ENCODE data around the gene TDP2.
"Not testable (repeated sequence)": the region's sequence is repeated elsewhere in the genome, so short reads cannot be mapped to it uniquely, and the experiment has no call there.

The TDP2 gene

GRCh38 chr6:24680582-24680981 lies 13.9 kb upstream of the TDP2 start:
- no peak for DNase-seq

GRCh38 chr6:24678792-24679352 lies 12.2 kb upstream of the TDP2 start:
- DNase-seq: not testable (repeated sequence)

DNA sequence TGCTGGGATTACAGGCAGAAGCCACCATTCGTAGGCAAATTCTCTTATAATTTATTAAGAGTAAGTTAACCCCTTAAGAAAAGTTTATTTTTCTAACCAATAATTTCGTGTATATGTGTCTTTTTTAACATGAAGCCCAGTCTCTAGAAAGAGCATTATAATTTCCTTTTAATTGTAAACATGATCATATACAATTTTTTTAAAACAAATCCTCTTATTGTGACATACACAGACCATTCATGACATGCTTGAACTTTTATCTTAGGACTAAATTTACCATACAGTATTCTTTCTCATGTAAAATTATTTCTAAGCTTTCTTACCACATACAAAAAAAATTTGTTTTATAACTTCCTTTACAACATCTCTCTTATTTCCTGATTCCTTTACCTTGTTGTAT lies 6.9 kb upstream of the TDP2 start:
- DNase-seq: no peak

DNA sequence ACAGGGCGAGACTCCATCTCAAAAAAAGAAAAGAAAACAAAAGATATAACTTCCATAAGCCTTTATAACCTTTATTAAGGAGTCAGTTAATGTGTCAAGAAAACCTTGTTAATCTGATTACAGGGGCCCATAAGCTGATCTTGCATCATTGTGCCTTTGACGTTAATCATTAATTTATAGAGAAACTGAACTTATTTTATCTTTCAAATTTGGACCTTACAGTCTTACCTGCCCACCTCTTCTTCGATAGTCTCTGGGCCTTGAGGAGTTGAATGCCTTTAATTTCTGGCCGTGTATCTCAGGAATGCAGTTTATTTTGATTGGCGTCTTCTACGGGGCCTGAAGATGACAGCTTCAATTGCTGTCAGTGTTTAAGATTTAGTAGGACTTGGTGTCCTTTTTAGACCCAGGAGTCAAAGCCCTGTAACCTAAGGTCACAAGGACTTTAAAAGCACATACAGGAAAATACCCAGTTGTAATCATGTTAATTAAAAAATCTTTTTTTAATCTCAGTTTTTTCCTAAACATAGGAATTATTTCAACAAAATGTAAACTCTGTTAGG lies 6.0 kb upstream of the TDP2 start:
- no peak for DNase-seq

DNA sequence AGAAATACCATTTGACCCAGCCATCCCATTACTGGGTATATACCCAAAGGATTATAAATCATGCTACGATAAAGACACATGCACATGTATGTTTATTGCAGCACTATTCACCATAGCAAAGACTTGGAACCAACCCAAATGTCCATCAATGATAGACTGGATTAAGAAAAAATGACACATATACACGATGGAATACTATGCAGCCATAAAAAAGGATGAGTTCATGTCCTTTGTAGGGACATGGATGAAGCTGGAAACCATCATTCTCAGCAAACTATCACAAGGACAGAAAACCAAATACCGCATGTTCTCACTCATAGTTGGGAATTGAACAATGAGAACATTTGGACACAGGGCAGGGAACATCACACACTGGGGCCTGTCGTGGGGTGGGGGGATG lies 4.4 kb upstream of the TDP2 start:
- not testable (repeated sequence) for DNase-seq

- DNase-seq: not testable (repeated sequence)
Measured at GRCh38 chr6:24670492-24670891, 3.8 kb upstream of the TDP2 start.

GRCh38 chr6:24668997-24669361 lies 2.3 kb upstream of the TDP2 start:
- no peak for DNase-seq

DNA sequence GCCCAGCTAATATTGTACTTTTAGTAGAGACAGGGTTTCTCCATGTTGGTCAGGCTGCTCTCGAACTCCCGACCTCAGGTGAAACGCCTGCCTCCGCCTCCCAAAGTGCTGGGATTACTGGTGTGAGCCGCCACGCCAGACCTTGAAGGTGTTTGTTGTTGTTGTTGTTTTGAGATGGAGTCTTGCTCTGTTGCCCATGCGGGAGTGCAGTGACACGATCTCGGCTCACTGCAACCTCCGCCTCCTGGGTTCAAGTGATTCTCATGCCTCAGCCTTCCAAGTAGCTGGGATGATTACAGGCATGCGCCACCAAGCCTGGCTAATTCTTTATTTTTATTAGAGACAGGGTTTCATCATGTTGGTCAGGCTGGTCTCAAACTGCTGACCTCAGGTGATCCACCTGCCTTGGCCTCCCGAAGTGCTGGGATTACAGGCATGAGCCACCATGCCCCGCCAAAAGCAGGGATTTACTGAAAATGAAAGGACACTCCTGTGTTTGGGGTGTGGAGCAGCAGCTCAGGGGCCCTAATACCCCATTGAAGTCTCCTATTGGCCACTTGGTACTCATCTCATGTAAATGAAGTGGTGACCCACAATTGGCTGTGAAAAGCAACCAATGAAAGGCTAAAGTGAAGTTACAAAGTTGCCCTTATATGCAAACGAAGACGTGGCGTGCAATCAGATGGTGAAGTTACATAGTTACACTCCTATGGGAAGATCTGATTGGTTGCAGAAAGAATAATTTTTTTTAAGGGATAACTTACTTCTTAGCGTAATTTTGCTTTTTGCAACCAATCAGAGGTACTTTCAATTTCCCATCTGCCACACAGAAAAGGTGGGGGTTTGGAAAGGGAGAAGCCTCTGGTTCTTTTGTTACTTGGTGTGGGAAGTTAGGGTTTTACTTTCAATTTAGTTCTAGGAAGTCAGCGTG lies 1.6 kb upstream of the TDP2 start:
- not testable (repeated sequence) for DNase-seq

DNA sequence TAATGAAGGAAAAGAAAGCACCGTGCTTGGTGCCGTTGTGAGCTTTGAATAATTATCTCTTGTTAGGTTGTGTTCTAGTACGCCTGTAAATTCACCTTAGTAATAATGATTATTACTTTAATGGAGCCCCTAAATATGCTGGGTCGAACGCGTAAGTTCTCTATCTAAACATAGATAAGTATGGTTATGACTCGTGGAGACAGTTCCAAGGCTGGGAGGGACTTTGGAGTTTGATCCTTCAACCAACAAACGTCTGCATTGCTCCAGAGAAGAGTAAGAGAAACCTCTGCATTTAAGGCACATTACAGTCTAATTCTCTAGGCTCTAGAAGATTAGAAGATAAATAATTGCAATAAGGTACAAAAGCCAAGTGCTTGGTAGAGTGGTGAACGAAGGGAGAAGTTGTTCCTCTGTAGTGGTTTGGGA lies 692 bp upstream of the TDP2 start:
- no peak for DNase-seq

GRCh38 chr6:24666097-24666640 lies 530 bp downstream of the TDP2 start:
- DNase-seq: no peak

- no peak for DNase-seq
Measured at GRCh38 chr6:24664046-24664987, 2.4 kb downstream of the TDP2 start.

DNA sequence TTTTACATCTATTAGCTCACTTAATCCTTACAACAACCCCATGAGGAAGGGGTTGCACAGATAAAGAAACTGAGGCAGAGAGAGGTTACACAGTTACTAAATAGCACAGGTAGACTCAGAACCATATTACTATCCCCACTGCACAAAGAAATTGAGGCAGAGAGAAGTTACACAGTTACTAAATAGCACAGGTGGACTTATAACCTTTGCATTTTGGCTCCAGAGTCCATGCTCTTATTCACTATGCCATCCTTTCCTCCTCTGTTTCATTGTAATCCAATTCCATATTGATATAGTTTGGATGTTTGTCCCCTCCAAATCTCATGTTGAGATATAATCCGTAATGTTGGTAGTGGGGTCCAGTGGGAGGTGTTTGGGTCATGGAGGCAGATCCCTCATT lies 3.5 kb downstream of the TDP2 start:
- DNase-seq: no peak

DNA sequence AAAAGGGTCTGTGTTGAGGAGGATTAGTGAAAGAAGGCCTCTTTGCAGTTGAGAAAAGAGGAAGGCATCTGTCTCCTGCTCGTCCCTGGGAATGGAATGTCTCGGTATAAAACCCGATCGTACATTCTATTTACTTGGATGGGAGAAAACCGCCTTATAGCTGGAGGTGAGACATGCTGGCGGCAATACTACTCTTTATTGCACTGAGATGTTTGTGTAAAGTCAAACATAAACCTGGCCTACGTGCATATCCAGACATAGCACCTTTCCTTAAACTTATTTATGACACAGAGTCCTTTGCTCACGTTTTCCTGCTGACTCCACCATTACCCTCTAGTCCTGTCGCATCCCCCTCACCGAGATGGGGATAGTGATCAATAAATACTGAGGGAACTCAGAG lies 4.5 kb downstream of the TDP2 start:
- DNase-seq: no peak

GRCh38 chr6:24661759-24662158 lies 4.9 kb downstream of the TDP2 start:
- not testable (repeated sequence) for DNase-seq

DNA sequence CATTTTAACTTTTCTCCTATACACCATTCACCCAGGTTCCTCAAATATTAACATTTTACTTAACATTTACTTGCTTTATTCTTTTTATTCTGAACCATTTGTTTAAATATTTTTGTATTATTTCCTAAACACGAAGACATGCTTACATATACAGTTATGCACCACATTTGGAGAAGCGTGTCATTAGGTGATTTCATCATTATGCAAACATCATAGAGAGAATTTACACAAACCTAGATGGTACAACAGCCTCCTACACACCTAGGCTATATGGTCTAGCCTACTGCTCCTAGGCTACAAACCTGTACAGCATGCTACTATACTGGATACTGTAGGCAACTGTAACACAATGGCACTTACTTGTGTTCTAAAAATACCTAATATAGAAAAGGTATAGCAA lies 6.6 kb downstream of the TDP2 start:
- no peak for DNase-seq

DNA sequence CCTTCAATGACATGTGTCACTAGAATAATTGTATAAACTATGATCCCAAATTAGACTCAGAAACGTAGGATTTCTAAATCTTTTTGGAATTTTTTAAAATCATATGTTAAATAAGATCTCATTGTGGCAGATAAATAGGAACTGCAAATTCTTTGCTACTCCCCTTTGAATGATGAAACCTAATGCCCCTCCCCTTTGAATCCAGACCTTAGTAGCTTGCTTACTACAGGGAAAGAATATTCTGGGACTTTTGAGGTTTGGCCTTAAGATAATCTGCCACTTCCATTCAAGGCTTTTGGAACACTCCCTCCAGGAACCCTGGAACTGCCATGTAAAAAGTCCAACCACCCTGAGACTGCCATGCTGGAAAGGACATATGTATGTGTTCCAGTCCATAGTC lies 7.1 kb downstream of the TDP2 start:
- DNase-seq: no peak

- DNase-seq: no peak
Measured at GRCh38 chr6:24658573-24659560, 7.8 kb downstream of the TDP2 start.

GRCh38 chr6:24655215-24655614 lies 11.5 kb downstream of the TDP2 start:
- no peak for DNase-seq

DNA sequence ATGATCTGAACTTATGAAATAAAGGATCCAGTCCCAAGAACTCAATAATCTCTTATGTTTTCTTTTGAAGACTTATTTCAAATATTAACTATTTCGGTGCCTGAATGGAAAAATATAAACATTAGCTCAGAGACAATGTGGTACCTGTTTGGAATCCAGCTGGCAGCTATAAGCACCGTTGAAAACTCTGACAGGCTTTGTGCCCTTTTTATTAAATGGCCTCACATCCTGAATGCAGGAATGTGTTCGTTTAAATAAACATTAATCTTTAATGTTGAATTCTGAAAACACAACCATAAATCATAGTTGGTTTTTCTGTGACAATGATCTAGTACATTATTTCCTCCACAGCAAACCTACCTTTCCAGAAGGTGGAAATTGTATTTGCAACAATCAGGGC lies 16.3 kb downstream of the TDP2 start:
- DNase-seq: no peak

DNA sequence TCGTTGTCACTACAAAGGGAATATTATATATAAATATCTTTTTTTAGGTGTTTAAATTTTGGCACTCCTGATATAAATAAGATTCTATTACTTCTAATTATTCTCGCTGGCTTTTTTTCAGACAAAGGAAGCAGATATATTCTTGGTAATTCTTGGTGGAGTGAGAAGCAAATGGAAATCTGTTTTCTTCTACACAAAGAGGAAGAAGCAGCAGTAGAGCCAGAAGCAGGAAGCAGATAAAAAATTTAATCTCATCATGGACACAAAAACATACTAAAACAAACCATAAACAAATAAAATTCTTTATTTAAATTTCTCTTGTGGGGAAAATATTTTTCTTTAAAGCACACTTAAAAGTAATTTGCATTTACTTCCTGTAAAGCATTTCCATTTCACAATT lies 17.0 kb downstream of the TDP2 start:
- DNase-seq: no peak

DNA sequence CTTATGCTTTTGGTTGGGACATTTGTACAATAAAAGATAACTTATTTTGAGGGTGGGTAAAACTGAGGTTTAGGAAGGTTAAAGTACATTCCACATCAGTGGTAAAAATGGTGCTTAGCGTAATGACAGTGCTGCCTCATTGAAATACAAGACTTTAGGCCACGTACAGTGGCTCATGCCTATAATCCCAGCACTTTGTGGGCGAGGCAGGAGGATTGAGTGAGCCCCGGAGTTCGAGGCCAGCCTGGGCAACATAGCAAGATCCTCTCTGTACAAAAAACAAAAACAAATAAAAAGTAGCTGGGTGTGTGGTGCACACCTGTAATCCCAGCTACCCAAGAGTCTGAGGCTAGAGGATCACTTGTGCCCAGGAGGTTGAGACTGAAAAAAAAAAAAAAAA lies 18.4 kb downstream of the TDP2 start:
- DNase-seq: no peak

GRCh38 chr6:24646771-24647170 lies 19.9 kb downstream of the TDP2 start:
- DNase-seq: peak; percentile 4
